GM18517 (cell line): ENCODE results near the gene POLR3K.

Experiments
- ATAC-seq: cut with Tn5 transposase; IDR thresholded peaks from one replicate; pipeline ENCODE4 v1.9.1; 2021; ENCODE audit warnings: mild to moderate bottlenecking, moderate library complexity; ENCODE audit not compliant: unreplicated experiment

POLR3K gene

GRCh38 chr16:66309-67182 is 13.1 kb upstream of the POLR3K start:
- no peak for ATAC-seq

- ATAC-seq: no peak
These were observed 12.3 kb upstream of the POLR3K start for GRCh38 chr16:65745-66144.

- ATAC-seq: no peak
These were observed 11.5 kb upstream of the POLR3K start for GRCh38 chr16:64914-65255.

GRCh38 chr16:63998-64913 is 10.8 kb upstream of the POLR3K start:
- no peak for ATAC-seq

GRCh38 chr16:63466-63865 is 10.1 kb upstream of the POLR3K start:
- ATAC-seq: no peak

- ATAC-seq: no peak
These were observed 9.6 kb upstream of the POLR3K start for GRCh38 chr16:62968-63391.

GRCh38 chr16:62283-62967 is 9.0 kb upstream of the POLR3K start:
- no peak for ATAC-seq

GRCh38 chr16:61879-62281 is 8.5 kb upstream of the POLR3K start:
- no peak for ATAC-seq

GRCh38 chr16:60929-61878 is 7.8 kb upstream of the POLR3K start:
- no peak for ATAC-seq

- ATAC-seq: no peak
These were observed 6.8 kb upstream of the POLR3K start for GRCh38 chr16:60166-60565.

- no peak for ATAC-seq
These were observed 6.1 kb upstream of the POLR3K start for GRCh38 chr16:59440-60059.

GRCh38 chr16:58491-59439 is 5.4 kb upstream of the POLR3K start:
- ATAC-seq: no peak

- ATAC-seq: no peak
These were observed 4.3 kb upstream of the POLR3K start for GRCh38 chr16:57711-58110.

GRCh38 chr16:56231-56927 is 3.0 kb upstream of the POLR3K start:
- no peak for ATAC-seq

- no peak for ATAC-seq
These were observed 2.2 kb upstream of the POLR3K start for GRCh38 chr16:55571-56136.

- no peak for ATAC-seq
These were observed 801 bp upstream of the POLR3K start for GRCh38 chr16:54237-54581.

GRCh38 chr16:50769-51591 is 2.4 kb downstream of the POLR3K start:
- no peak for ATAC-seq
